Measurements from ENCODE around the gene LCORL.

GRCh38 chr4:17956245-17956644 lies 65.3 kb downstream of the LCORL start:
- TF ChIP-seq CTCF (conservative IDR thresholded peaks at IDR 0.05; ENCODE audit: low read depth in 2 of 2) (no peak), POLR2AphosphoS5 (IDR thresholded peaks at IDR 0.05; ENCODE audit: low read depth) (no peak), EZH2 (IDR thresholded peaks at IDR 0.05; ENCODE audit: low read depth, unreplicated experiment) (no peak), REST (IDR thresholded peaks at IDR 0.05; ENCODE audit: unreplicated experiment) (no peak)
